HepG2 (cell line): ENCODE data around the gene TAS1R3. TPM values are rescaled to one million over a fixed set of nuclear protein-coding genes. Genes with fewer than 3 reads are reported as not detected.
A peak's percentile ranks its signal among the peaks of the same experiment; 100 is the strongest.

Source experiments
- HMGXB4 ChIP-seq, 2 experiments: sonication (generic) in 1 of 2; formaldehyde crosslinking in 1 of 2; IDR thresholded peaks; 2 replicates each; pipeline versions ENCODE4 v1.4.0 to v1.6.1; 2018 to 2020; ENCODE audit warnings: missing genetic modification reagents in 2 of 2, borderline replicate concordance in 1 of 2, low read depth in 1 of 2, mild to moderate bottlenecking in 1 of 2, missing biosample characterization in 1 of 2
- MAFK ChIP-seq, 2 experiments: IDR thresholded peaks in 1 of 2; conservative IDR thresholded peaks in 1 of 2; 2 replicates each; pipeline ENCODE4 v1.6.1; 2011; ENCODE audit warnings: improper control_type of control experiment in 2 of 2, low read length in 2 of 2
- MXD4 ChIP-seq: IDR thresholded peaks from 2 replicates; pipeline ENCODE4 v1.6.1; 2016; ENCODE audit warnings: mild to moderate bottlenecking, missing biosample characterization, missing genetic modification reagents
- NCOR1 ChIP-seq: fragments of 200-600 bp; sonication (generic); IDR thresholded peaks from 2 replicates; pipeline ENCODE4 v1.7.0; 2017; ENCODE audit warnings: antibody characterized with exemption, low read length, borderline replicate concordance
- NR2F1 ChIP-seq, 2 experiments: fragments of 450-650 bp in 1 of 2; formaldehyde crosslinking in 1 of 2; IDR thresholded peaks; 2 replicates each; pipeline versions ENCODE4 v1.5.0 to v1.6.1; 2016 to 2020; ENCODE audit warnings: mild to moderate bottlenecking in 1 of 2, missing compliant biosample characterization in 1 of 2, missing genetic modification reagents in 1 of 2, moderate library complexity in 1 of 2
- PAF1 ChIP-seq: IDR thresholded peaks from 2 replicates; pipeline ENCODE4 v1.6.1; 2016; ENCODE audit warnings: missing genetic modification reagents, missing compliant biosample characterization
- TBL1XR1 ChIP-seq: fragments of 150-350 bp; IDR thresholded peaks from 2 replicates; pipeline ENCODE4 v1.6.1; 2014; ENCODE audit warnings: borderline replicate concordance, low read length; ENCODE audit not compliant: partially characterized antibody
- THAP11 ChIP-seq: IDR thresholded peaks from 2 replicates; pipeline ENCODE4 v1.6.1; 2016; ENCODE audit warnings: missing biosample characterization, missing genetic modification reagents
- TRIM24 ChIP-seq: sonication (generic); formaldehyde crosslinking; IDR thresholded peaks from 2 replicates; pipeline ENCODE4 v1.8.0; 2022; ENCODE audit warnings: mild to moderate bottlenecking, missing genetic modification reagents
- YY1 ChIP-seq: IDR thresholded peaks from 2 replicates; pipeline ENCODE4 v1.6.1; 2011; ENCODE audit warnings: low read length, low read depth, moderate library complexity, mild to moderate bottlenecking; ENCODE audit not compliant: insufficient read depth, insufficient replicate concordance
- ZFY ChIP-seq: sonication (generic); formaldehyde crosslinking; IDR thresholded peaks from 2 replicates; pipeline ENCODE4 v1.4.0; 2020; ENCODE audit warnings: missing genetic modification reagents
- ZMYM2 ChIP-seq: sonication (generic); formaldehyde crosslinking; IDR thresholded peaks from 2 replicates; pipeline ENCODE4 v1.8.0; 2022; ENCODE audit warnings: mild to moderate bottlenecking, missing genetic modification reagents
- ZMYM4 ChIP-seq: sonication (generic); formaldehyde crosslinking; IDR thresholded peaks from 2 replicates; pipeline ENCODE4 v1.8.1; 2023; ENCODE audit warnings: mild to moderate bottlenecking, missing genetic modification reagents
- ZNF101 ChIP-seq: sonication (generic); formaldehyde crosslinking; IDR thresholded peaks from 2 replicates; pipeline ENCODE4 v1.4.0; 2020; ENCODE audit warnings: mild to moderate bottlenecking, low read depth, missing genetic modification reagents, borderline replicate concordance
- ZNF333 ChIP-seq: sonication (generic); formaldehyde crosslinking; IDR thresholded peaks from 2 replicates; pipeline ENCODE4 v1.4.0; 2020; ENCODE audit warnings: mild to moderate bottlenecking, missing genetic modification reagents, borderline replicate concordance
- ZNF639 ChIP-seq: conservative IDR thresholded peaks from 2 replicates; pipeline ENCODE4 v1.6.1; 2018; ENCODE audit warnings: missing genetic modification reagents
- polyA plus RNA-seq, 8 experiments: library from polyadenylated mRNA; depleted of rRNA in 3 of 8; stranded (reverse) in 7 of 8; unstranded in 1 of 8; fragments of >200 nt; fragmentation: Illumina TruSeq in 4 of 8; extraction: Trizol in 4 of 8; gene quantifications; 2 replicates each; pipeline versions ENCODE4 v1.2.1 to v1.2.3, GENCODE V29; 2011 to 2016; ENCODE audit warnings: low read depth in 4 of 8, missing spikeins in 1 of 8, mixed read lengths in 1 of 8; ENCODE audit not compliant: insufficient read depth in 1 of 8
- total RNA-seq, 5 experiments: library from RNA; depleted of rRNA; stranded (reverse); fragments of >200 nt; fragmentation: Illumina TruSeq; extraction: Trizol; gene quantifications; 2 replicates each; pipeline ENCODE4 v1.2.3, GENCODE V29; 2016; ENCODE audit warnings: low read depth in 1 of 5
- TF ChIP-seq, protein P1 (sequence below): sonication (generic); formaldehyde crosslinking; IDR thresholded peaks from 2 replicates; pipeline ENCODE4 v1.5.0; 2020; ENCODE audit warnings: mild to moderate bottlenecking, missing genetic modification reagents, borderline replicate concordance

The TAS1R3 gene
- total and polyA plus RNA-seq, 2 of the 13 experiments (the other 11 are each of a cell fraction or from before 2014, with no cell fraction given): 0.13 to 0.15 TPM

DNA sequence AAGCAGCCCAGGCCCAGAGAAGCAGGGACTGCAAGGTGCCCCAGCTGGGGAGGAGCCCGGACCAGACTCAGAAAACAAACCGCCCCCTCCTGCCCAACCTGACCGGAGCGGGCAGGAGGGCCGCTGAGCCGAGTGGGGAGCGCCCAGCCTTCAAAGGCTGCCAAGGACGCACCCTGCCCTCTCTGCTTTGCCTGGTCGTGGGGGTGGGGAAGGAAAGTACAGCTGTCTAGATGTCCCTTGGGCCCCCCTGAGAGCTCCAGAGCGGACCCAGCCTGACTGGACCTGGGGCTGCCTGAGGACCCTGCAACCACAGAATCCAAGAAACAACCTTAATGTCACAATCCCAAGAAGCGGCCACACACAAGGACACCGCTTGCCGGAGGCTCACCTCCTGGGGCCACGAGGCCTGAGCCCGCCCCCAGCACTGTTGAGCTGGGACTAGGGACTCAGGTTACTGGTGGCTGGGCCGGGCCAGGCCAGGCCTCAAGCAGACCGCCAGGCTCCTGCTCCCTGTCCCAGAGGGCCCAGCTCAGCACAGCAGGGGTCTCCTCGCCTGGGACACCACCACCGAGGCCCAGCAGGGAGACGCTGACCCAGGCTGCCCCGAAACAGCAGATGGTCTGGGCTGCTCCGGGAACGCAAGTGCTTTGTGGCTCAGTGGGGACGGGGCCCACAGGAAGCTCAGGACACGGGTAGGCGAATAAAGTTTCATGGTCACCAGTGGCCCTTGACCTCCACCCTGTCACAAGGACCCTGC, 16.8 kb downstream of the TAS1R3 start (continued):
- TF ChIP-seq, protein P1, sequence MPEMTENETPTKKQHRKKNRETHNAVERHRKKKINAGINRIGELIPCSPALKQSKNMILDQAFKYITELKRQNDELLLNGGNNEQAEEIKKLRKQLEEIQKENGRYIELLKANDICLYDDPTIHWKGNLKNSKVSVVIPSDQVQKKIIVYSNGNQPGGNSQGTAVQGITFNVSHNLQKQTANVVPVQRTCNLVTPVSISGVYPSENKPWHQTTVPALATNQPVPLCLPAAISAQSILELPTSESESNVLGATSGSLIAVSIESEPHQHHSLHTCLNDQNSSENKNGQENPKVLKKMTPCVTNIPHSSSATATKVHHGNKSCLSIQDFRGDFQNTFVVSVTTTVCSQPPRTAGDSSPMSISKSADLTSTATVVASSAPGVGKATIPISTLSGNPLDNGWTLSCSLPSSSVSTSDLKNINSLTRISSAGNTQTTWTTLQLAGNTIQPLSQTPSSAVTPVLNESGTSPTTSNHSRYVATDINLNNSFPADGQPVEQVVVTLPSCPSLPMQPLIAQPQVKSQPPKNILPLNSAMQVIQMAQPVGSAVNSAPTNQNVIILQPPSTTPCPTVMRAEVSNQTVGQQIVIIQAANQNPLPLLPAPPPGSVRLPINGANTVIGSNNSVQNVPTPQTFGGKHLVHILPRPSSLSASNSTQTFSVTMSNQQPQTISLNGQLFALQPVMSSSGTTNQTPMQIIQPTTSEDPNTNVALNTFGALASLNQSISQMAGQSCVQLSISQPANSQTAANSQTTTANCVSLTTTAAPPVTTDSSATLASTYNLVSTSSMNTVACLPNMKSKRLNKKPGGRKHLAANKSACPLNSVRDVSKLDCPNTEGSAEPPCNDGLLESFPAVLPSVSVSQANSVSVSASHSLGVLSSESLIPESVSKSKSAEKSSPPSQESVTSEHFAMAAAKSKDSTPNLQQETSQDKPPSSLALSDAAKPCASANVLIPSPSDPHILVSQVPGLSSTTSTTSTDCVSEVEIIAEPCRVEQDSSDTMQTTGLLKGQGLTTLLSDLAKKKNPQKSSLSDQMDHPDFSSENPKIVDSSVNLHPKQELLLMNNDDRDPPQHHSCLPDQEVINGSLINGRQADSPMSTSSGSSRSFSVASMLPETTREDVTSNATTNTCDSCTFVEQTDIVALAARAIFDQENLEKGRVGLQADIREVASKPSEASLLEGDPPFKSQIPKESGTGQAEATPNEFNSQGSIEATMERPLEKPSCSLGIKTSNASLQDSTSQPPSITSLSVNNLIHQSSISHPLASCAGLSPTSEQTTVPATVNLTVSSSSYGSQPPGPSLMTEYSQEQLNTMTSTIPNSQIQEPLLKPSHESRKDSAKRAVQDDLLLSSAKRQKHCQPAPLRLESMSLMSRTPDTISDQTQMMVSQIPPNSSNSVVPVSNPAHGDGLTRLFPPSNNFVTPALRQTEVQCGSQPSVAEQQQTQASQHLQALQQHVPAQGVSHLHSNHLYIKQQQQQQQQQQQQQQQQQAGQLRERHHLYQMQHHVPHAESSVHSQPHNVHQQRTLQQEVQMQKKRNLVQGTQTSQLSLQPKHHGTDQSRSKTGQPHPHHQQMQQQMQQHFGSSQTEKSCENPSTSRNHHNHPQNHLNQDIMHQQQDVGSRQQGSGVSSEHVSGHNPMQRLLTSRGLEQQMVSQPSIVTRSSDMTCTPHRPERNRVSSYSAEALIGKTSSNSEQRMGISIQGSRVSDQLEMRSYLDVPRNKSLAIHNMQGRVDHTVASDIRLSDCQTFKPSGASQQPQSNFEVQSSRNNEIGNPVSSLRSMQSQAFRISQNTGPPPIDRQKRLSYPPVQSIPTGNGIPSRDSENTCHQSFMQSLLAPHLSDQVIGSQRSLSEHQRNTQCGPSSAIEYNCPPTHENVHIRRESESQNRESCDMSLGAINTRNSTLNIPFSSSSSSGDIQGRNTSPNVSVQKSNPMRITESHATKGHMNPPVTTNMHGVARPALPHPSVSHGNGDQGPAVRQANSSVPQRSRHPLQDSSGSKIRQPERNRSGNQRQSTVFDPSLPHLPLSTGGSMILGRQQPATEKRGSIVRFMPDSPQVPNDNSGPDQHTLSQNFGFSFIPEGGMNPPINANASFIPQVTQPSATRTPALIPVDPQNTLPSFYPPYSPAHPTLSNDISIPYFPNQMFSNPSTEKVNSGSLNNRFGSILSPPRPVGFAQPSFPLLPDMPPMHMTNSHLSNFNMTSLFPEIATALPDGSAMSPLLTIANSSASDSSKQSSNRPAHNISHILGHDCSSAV: no peak
- TF ChIP-seq PAF1 (CRISPR knock-in tag): no peak
- 0 out of 2 replicates have a peak, but pooled peaks have one; percentile 61 for TF ChIP-seq ZNF101 (CRISPR knock-in tag)
- peak; percentile 9 for TF ChIP-seq YY1
- peak; percentile 53 to 88; a peak in 3 of 4 replicates for TF ChIP-seq HMGXB4 (CRISPR knock-in tag; IDR thresholded peaks at IDR 0.05; ENCODE audit: borderline replicate concordance in 1 of 2, low read depth in 1 of 2)
- peak; percentile 46; the same call in 1 of the 2 replicates for TF ChIP-seq MXD4
- TF ChIP-seq MAFK (conservative IDR thresholded peaks at IDR 0.05 in 1 of 2, IDR thresholded peaks at IDR 0.05 in 1 of 2; ENCODE audit: low read length in 2 of 2): no peak
- TF ChIP-seq ZFY (CRISPR knock-in tag): peak; percentile 92
- TF ChIP-seq ZMYM2 (CRISPR knock-in tag): no peak
- no peak for TF ChIP-seq ZNF333 (CRISPR knock-in tag)
- TF ChIP-seq TRIM24 (CRISPR knock-in tag): no peak
- no peak; the same call in 1 of the 2 replicates for TF ChIP-seq ZNF639 (CRISPR knock-in tag)
- no peak for TF ChIP-seq NCOR1
- no peak; the same call in 1 of the 2 replicates for TF ChIP-seq ZMYM4
- no peak for TF ChIP-seq NR2F1 (CRISPR knock-in tag; IDR thresholded peaks at IDR 0.05)
- TF ChIP-seq THAP11 (CRISPR knock-in tag): peak; percentile 54
- no peak for TF ChIP-seq TBL1XR1
